Right cardiac atrium (tissue), 5 donors: ENCODE results near the gene TRIM54. TPM values are rescaled to one million over a fixed set of nuclear protein-coding genes. Genes with fewer than 3 reads are reported as not detected.

Experiments used
- polyA plus RNA-seq: library from polyadenylated mRNA; stranded (reverse); fragments of 200-250 nt; gene quantifications from one replicate; pipeline ENCODE4 v1.2.3, GENCODE V29; 2013
- total RNA-seq, 4 donors: library from RNA; stranded (reverse); fragmentation: NEBNext Ultra II Directional; extraction: Animal tissue kit (Norgen Biotek cat#: 25700); gene quantifications; one replicate each; pipeline ENCODE4 v1.2.1, GENCODE V29; 2021
- donor health status: healthy with polysubstance abuse.
- donor health status: DM: no; HTN: yes; CAD: no.
- donor health status: DM: no; HTN: no; CAD: no.
- donor health status: DM: no; HTN: yes; CAD: no; lungs with severe emphysema.
- donor health status: DM: yes; HTN: yes; CAD: no.

The TRIM54 gene
- total and polyA plus RNA-seq, 5 donors = 101 to 188 (median 144) TPM

Other genes with a start within 250 kb of the TRIM54 start
- 10 to 100 TPM; 40.8 to 56.7 (median 47.7) TPM for gene TMEM214, start 249.5 kb upstream of the TRIM54 start, total RNA-seq
- 29.4 TPM for gene TMEM214, start 249.5 kb upstream of the TRIM54 start, polyA plus RNA-seq
- 10 to 100 TPM; 10.8 to 12.4 (median 11.4) TPM for gene AGBL5, start 230.8 kb upstream of the TRIM54 start, total RNA-seq
- gene AGBL5, start 230.8 kb upstream of the TRIM54 start, polyA plus RNA-seq = 5.9 TPM
- 100 to 1,000 TPM; 372 to 487 (median 454) TPM for gene OST4, start 210.8 kb upstream of the TRIM54 start, total RNA-seq
- 872 TPM for gene OST4, start 210.8 kb upstream of the TRIM54 start, polyA plus RNA-seq
- gene EMILIN1, start 203.8 kb upstream of the TRIM54 start, total RNA-seq = 10 to 100 TPM; 24.3 to 44.2 (median 38.9) TPM
- 30.0 TPM for gene EMILIN1, start 203.8 kb upstream of the TRIM54 start, polyA plus RNA-seq
- 1 to 10 TPM; 1.9 to 5.5 (median 3.2) TPM for gene KHK, start 195.7 kb upstream of the TRIM54 start, total RNA-seq
- gene KHK, start 195.7 kb upstream of the TRIM54 start, polyA plus RNA-seq = 1.7 TPM
- gene CGREF1, start 163.3 kb upstream of the TRIM54 start, total RNA-seq = 1 to 10 TPM; 4.0 to 9.6 (median 5.6) TPM
- 4.7 TPM for gene CGREF1, start 163.3 kb upstream of the TRIM54 start, polyA plus RNA-seq
- 1 to 10 TPM; 1.6 to 4.7 (median 2.6) TPM for gene ABHD1, start 158.6 kb upstream of the TRIM54 start, total RNA-seq
- gene ABHD1, start 158.6 kb upstream of the TRIM54 start, polyA plus RNA-seq = 5.1 TPM
- 10 to 100 TPM; 46.3 to 52.7 (median 47.9) TPM for gene PREB, start 147.8 kb upstream of the TRIM54 start, total RNA-seq
- 48.5 TPM for gene PREB, start 147.8 kb upstream of the TRIM54 start, polyA plus RNA-seq
- gene PRR30, start 143.0 kb upstream of the TRIM54 start, total RNA-seq = not detected
- not detected for gene PRR30, start 143.0 kb upstream of the TRIM54 start, polyA plus RNA-seq
- under 1 TPM; 0.06 to 0.15 (median 0.11) TPM for gene TCF23, start 133.4 kb upstream of the TRIM54 start, total RNA-seq
- 0.05 TPM for gene TCF23, start 133.4 kb upstream of the TRIM54 start, polyA plus RNA-seq
- 100 to 1,000 TPM; 124 to 177 (median 144) TPM for gene ATRAID, start 70.4 kb upstream of the TRIM54 start, total RNA-seq
- 256 TPM for gene ATRAID, start 70.4 kb upstream of the TRIM54 start, polyA plus RNA-seq
- 10 to 100 TPM in 3 of 4 donors, 1 to 10 TPM in 1; 8.1 to 14.1 (median 12.8) TPM for gene SLC5A6, start 70.2 kb upstream of the TRIM54 start, total RNA-seq
- 7.8 TPM for gene SLC5A6, start 70.2 kb upstream of the TRIM54 start, polyA plus RNA-seq
- gene CAD, start 65.1 kb upstream of the TRIM54 start, total RNA-seq = 10 to 100 TPM in 2 of 4 donors, 1 to 10 TPM in 2; 9.0 to 12.0 (median 10.0) TPM
- gene CAD, start 65.1 kb upstream of the TRIM54 start, polyA plus RNA-seq = 6.0 TPM
- gene SLC30A3, start 19.4 kb upstream of the TRIM54 start, total RNA-seq = 10 to 100 TPM in 1 of 4 donors, 1 to 10 TPM in 3; 9.4 to 17.3 (median 9.6) TPM
- gene SLC30A3, start 19.4 kb upstream of the TRIM54 start, polyA plus RNA-seq = 7.3 TPM
- 1 to 10 TPM; 1.3 to 3.0 (median 1.8) TPM for gene DNAJC5G, start 7.0 kb upstream of the TRIM54 start, total RNA-seq
- gene DNAJC5G, start 7.0 kb upstream of the TRIM54 start, polyA plus RNA-seq = 2.2 TPM
- 1 to 10 TPM in 3 of 4 donors, under 1 TPM in 1; 0.96 to 3.3 (median 1.5) TPM for gene UCN, start 26.0 kb downstream of the TRIM54 start, total RNA-seq
- gene UCN, start 26.0 kb downstream of the TRIM54 start, polyA plus RNA-seq = 0.72 TPM
- gene MPV17, start 40.7 kb downstream of the TRIM54 start, total RNA-seq = 10 to 100 TPM; 40.3 to 77.1 (median 56.4) TPM
- gene MPV17, start 40.7 kb downstream of the TRIM54 start, polyA plus RNA-seq = 98.2 TPM
- gene GTF3C2, start 74.3 kb downstream of the TRIM54 start, total RNA-seq = 10 to 100 TPM; 24.8 to 32.1 (median 26.6) TPM
- 16.9 TPM for gene GTF3C2, start 74.3 kb downstream of the TRIM54 start, polyA plus RNA-seq
- 10 to 100 TPM; 31.8 to 36.0 (median 33.9) TPM for gene EIF2B4, start 87.9 kb downstream of the TRIM54 start, total RNA-seq
- gene EIF2B4, start 87.9 kb downstream of the TRIM54 start, polyA plus RNA-seq = 31.2 TPM
- gene SNX17, start 88.2 kb downstream of the TRIM54 start, total RNA-seq = 10 to 100 TPM; 61.7 to 74.8 (median 68.2) TPM
- gene SNX17, start 88.2 kb downstream of the TRIM54 start, polyA plus RNA-seq = 54.8 TPM
- gene ZNF513, start 98.3 kb downstream of the TRIM54 start, total RNA-seq = 10 to 100 TPM in 1 of 4 donors, 1 to 10 TPM in 3; 8.1 to 13.1 (median 8.5) TPM
- gene ZNF513, start 98.3 kb downstream of the TRIM54 start, polyA plus RNA-seq = 9.6 TPM
- gene PPM1G, start 127.2 kb downstream of the TRIM54 start, total RNA-seq = 10 to 100 TPM; 31.5 to 40.4 (median 37.3) TPM
- gene PPM1G, start 127.2 kb downstream of the TRIM54 start, polyA plus RNA-seq = 35.0 TPM
- 10 to 100 TPM; 46.6 to 61.3 (median 51.8) TPM for gene NRBP1, start 146.2 kb downstream of the TRIM54 start, total RNA-seq
- 37.7 TPM for gene NRBP1, start 146.2 kb downstream of the TRIM54 start, polyA plus RNA-seq
- 1 to 10 TPM in 1 of 4 donors, under 1 TPM in 2, not detected in 1; 0.59 to 1.3 (median 0.82) TPM for gene KRTCAP3, start 160.0 kb downstream of the TRIM54 start, total RNA-seq
- 0.38 TPM for gene KRTCAP3, start 160.0 kb downstream of the TRIM54 start, polyA plus RNA-seq
- gene IFT172, start 207.3 kb downstream of the TRIM54 start, total RNA-seq = 10 to 100 TPM; 17.0 to 29.5 (median 26.7) TPM
- gene IFT172, start 207.3 kb downstream of the TRIM54 start, polyA plus RNA-seq = 25.4 TPM
- 10 to 100 TPM in 2 of 4 donors, 1 to 10 TPM in 2; 5.4 to 22.5 (median 8.5) TPM for gene FNDC4, start 212.8 kb downstream of the TRIM54 start, total RNA-seq
- 10.7 TPM for gene FNDC4, start 212.8 kb downstream of the TRIM54 start, polyA plus RNA-seq
- 1 to 10 TPM in 1 of 4 donors, under 1 TPM in 3; 0.44 to 1.0 (median 0.57) TPM for gene GCKR, start 214.4 kb downstream of the TRIM54 start, total RNA-seq
- 0.50 TPM for gene GCKR, start 214.4 kb downstream of the TRIM54 start, polyA plus RNA-seq